ENCODE measurements around the gene RNF138.

RNF138 gene

GRCh38 chr18:32095192-32095899 lies 3.7 kb downstream of the RNF138 start:
- TF ChIP-seq CTCF (IDR thresholded peaks at IDR 0.05; ENCODE audit: control insufficient read depth, insufficient read depth, low read depth, low read length, missing control alignments), result no peak
- DNase-seq (ENCODE audit: low read depth), result no peak
- no peak overlapping the region for H3K4me3 ChIP-seq (ENCODE audit: control insufficient read depth, low read depth, low read length)

- DNase-seq (ENCODE audit: low read depth), result no peak
- TF ChIP-seq CTCF (IDR thresholded peaks at IDR 0.05; ENCODE audit: control insufficient read depth, insufficient read depth, low read depth, low read length, missing control alignments), result no peak
- H3K4me3 ChIP-seq (ENCODE audit: control insufficient read depth, low read depth, low read length), result no peak overlapping the region
Measured at GRCh38 chr18:32095900-32096229, 4.2 kb downstream of the RNF138 start.

- H3K4me3 ChIP-seq (ENCODE audit: control insufficient read depth, low read depth, low read length), result no peak overlapping the region
- TF ChIP-seq CTCF (IDR thresholded peaks at IDR 0.05; ENCODE audit: control insufficient read depth, insufficient read depth, low read depth, low read length, missing control alignments), result no peak
- DNase-seq (ENCODE audit: low read depth), result no peak
Measured at GRCh38 chr18:32096946-32097345, 5.3 kb downstream of the RNF138 start.

- no peak for DNase-seq (ENCODE audit: low read depth)
- no peak overlapping the region for H3K4me3 ChIP-seq (ENCODE audit: control insufficient read depth, low read depth, low read length)
- TF ChIP-seq CTCF (IDR thresholded peaks at IDR 0.05; ENCODE audit: control insufficient read depth, insufficient read depth, low read depth, low read length, missing control alignments), result no peak
Measured at GRCh38 chr18:32104516-32104915, 12.8 kb downstream of the RNF138 start.

- no peak overlapping the region for H3K4me3 ChIP-seq (ENCODE audit: control insufficient read depth, low read depth, low read length)
- DNase-seq (ENCODE audit: low read depth), result no peak
- TF ChIP-seq CTCF (IDR thresholded peaks at IDR 0.05; ENCODE audit: control insufficient read depth, insufficient read depth, low read depth, low read length, missing control alignments), result no peak
Measured at GRCh38 chr18:32110005-32110404, 18.3 kb downstream of the RNF138 start.

- no peak for TF ChIP-seq CTCF (IDR thresholded peaks at IDR 0.05; ENCODE audit: control insufficient read depth, insufficient read depth, low read depth, low read length, missing control alignments)
- no peak for DNase-seq (ENCODE audit: low read depth)
- H3K4me3 ChIP-seq (ENCODE audit: control insufficient read depth, low read depth, low read length), result no peak overlapping the region
Measured at GRCh38 chr18:32111706-32112105, 20.0 kb downstream of the RNF138 start.

- H3K4me3 ChIP-seq (ENCODE audit: control insufficient read depth, low read depth, low read length), result no peak overlapping the region
- no peak for TF ChIP-seq CTCF (IDR thresholded peaks at IDR 0.05; ENCODE audit: control insufficient read depth, insufficient read depth, low read depth, low read length, missing control alignments)
- DNase-seq (ENCODE audit: low read depth), result no peak
Measured at GRCh38 chr18:32112826-32113225, 21.2 kb downstream of the RNF138 start.

All from AG09309 (cell line).